HFF-Myc (cell line): ENCODE results near the gene TAF1D.

Experiments used
- DNase-seq: peaks from one replicate; pipeline ENCODE4 v3.0.0-alpha.2; 2011; ENCODE audit warnings: low read depth; ENCODE audit errors: extremely low read depth
- H3K4me3 ChIP-seq: replicated peaks from 2 replicates; pipeline ENCODE4 v1.5.1; 2011; ENCODE audit warnings: low read depth, mild to moderate bottlenecking, control low read depth, low read length
- TF ChIP-seq, protein P1 (sequence below): IDR thresholded peaks from 2 replicates; pipeline ENCODE4 v1.5.1; 2012; ENCODE audit warnings: mild to moderate bottlenecking, low read depth, low read length, control low read depth; ENCODE audit errors: missing control alignments

The TAF1D gene

DNA sequence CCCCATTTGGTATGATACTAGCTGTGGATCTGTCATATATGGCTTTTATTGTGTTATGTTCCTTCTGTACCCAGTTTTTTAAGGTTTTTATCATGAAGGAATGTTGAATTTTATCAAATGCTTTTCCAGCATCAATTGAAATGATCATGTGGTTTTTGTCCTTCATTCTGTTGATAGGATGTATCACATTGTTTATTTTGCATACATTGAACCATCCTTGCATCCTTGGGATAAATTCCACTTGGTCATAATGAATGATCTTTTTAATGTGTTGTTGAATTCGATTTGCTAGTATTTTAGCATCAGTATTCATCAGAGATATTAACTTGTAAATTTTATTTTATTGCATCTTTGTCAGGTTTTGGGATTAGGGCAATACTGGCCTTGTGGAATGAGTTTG, 31.1 kb downstream of the TAF1D start:
- DNase-seq: no peak

DNA sequence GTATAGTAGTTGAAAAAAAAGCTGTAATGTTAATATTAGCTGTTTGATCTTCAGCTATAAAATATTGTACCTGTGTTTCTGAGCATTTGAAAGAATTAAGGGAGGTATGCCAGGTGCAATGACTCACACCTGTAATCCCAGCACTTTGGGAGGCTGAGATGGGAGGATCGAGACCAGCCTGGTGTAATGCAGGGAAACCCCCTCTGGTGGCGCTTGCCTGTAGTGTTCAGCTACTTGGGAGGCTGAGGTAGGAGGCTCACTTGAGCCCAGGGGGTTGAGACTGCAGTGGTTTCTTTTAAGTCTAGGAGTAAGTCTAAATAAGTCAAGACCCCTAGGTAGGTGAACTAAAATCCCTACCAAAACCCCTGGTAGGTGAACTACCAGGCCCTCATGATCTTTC, 37.1 kb downstream of the TAF1D start:
- no peak overlapping the region for H3K4me3 ChIP-seq
- DNase-seq: no peak
- TF ChIP-seq, protein P1, sequence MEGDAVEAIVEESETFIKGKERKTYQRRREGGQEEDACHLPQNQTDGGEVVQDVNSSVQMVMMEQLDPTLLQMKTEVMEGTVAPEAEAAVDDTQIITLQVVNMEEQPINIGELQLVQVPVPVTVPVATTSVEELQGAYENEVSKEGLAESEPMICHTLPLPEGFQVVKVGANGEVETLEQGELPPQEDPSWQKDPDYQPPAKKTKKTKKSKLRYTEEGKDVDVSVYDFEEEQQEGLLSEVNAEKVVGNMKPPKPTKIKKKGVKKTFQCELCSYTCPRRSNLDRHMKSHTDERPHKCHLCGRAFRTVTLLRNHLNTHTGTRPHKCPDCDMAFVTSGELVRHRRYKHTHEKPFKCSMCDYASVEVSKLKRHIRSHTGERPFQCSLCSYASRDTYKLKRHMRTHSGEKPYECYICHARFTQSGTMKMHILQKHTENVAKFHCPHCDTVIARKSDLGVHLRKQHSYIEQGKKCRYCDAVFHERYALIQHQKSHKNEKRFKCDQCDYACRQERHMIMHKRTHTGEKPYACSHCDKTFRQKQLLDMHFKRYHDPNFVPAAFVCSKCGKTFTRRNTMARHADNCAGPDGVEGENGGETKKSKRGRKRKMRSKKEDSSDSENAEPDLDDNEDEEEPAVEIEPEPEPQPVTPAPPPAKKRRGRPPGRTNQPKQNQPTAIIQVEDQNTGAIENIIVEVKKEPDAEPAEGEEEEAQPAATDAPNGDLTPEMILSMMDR: no peak

More for the DNA sequence above, 31.1 kb downstream of the TAF1D start:
- TF ChIP-seq, protein P1: no peak
- H3K4me3 ChIP-seq: no peak overlapping the region

DNA sequence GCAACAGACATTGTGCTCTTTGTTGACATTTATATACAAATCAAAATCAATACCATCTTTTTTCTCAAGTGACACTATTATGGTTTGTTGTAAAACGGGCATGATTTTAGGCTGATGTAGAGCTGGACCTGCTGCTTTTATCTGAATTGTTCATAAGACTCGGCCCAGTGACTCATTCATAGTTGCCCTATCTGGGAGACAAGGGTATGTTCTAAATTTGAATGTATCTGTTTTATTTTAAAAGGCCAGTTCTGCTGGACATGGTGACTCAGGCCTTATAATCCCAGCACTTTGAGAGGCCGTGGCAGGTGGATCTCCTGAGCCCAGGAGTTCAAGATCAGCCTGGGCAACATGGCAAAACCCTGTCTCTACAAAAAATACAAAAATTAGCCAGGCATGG, 40.5 kb downstream of the TAF1D start:
- TF ChIP-seq, protein P1: no peak
- DNase-seq: no peak
- no peak overlapping the region for H3K4me3 ChIP-seq

DNA sequence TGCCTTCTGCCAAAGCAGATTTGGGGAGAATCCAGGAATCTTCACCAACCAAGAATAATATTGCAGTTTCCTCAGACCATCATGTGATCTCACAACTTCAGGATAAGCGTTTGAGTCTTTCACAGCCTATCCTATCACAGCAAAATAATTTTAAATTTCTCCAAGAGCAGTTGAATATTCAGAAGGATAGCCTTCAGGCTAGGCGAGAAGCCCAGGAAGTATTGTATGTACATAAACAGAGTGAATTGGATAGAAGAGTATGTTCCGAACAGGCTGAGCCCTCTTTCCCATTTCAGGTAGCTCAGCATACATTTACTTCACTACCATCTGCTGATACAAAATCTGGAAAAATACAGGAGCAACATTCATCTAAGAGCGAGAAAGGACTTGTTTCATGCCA, 43.7 kb downstream of the TAF1D start:
- TF ChIP-seq, protein P1: no peak
- no peak overlapping the region for H3K4me3 ChIP-seq
- DNase-seq: no peak

DNA sequence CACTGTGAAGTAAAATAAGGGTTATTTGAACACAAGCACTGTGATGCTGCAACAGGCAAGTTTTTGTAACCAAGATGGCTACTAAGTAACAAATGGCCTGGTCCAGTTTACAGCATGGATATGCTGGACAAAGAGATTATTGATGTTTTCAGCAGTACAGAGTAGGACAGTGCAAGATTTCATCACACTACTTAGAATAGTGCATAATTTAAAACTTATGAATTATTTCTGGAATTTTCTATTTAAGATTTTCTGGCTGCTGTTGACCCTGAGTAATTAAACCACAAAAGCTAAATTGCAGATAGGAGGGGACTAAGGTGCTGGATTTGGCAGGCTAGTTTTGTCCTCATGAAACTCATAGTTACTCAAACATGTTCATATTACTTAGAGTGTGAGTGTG, 46.7 kb downstream of the TAF1D start:
- H3K4me3 ChIP-seq: no peak overlapping the region
- TF ChIP-seq, protein P1: no peak
- no peak for DNase-seq

DNA sequence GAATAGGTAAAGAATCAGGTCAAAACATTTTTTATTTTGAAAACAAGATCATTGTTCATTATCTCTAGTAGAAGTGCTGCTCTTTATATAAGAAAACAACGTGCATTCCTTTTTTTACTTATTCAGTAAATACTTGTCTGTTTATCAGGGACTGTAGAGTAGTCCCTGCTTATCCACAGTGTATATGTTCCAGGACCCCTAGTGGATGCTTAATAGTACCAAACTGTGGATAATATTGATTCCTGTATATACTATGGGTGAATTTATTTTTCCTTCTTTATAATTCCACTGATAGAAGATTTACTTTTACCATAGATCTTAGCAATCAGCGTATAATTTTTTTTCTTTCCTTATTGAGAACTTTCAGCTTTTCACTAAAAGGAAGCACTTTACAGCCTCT, 47.2 kb downstream of the TAF1D start:
- DNase-seq: no peak
- TF ChIP-seq, protein P1: no peak

DNA sequence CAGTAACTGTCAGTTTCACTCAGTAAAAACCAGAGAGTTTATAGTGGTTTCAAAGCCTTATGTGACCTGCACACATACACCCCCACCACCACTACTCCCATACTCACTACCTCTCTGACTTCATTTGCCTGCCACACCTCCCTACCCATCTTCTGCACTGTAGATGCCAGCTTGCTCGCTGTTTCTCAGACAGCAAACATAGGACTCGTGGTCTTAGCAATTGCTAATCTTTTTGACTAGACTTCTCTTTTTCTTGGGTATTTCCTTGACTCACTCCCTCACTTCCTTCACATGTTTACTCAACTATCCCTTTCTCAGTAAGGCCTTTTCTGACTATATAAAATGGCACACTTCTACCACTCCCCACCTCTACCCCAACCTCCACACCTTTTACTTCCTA, 52.1 kb downstream of the TAF1D start:
- TF ChIP-seq, protein P1: no peak
- DNase-seq: no peak
- H3K4me3 ChIP-seq: no peak overlapping the region

More for the DNA sequence above, 47.2 kb downstream of the TAF1D start:
- H3K4me3 ChIP-seq: no peak overlapping the region
